HepG2 (cell line): Measurements from ENCODE around the gene ITGB8. TPM values are rescaled to one million over a fixed set of nuclear protein-coding genes. Genes with fewer than 3 reads are reported as not detected.

Source experiments
- ATAC-seq: fragments of 200-7000 bp; cut with Tn5 transposase; 3 replicates; pipeline ENCODE4 v1.9.1; 2020; ENCODE audit warnings: mild to moderate bottlenecking, moderate library complexity
- BruUV-seq: library from RNA; stranded (reverse); fragments of 400-500 nt; replicated peaks from 2 replicates; lab custom pipeline; 2021; lab: Mats Ljungman, UMichigan
- CTCF ChIA-PET: fragments of 300-600 bp; formaldehyde crosslinking; extraction: SDS; loops from one replicate; lab custom pipeline; 2021; ENCODE audit warnings: low total read pairs, inconsistent platforms, low intra/inter-chr PET ratio; lab: Yijun Ruan, JAX
- POLR2A ChIA-PET: fragments of 350-600 bp; sonication (Branson Sonifier 250); formaldehyde crosslinking; loops from one replicate; lab custom pipeline; 2020; ENCODE audit warnings: antibody characterized with exemption, inconsistent platforms; lab: Yijun Ruan, JAX
- DNase-seq: peaks from one replicate; pipeline ENCODE4 v3.0.0-alpha.2; 2015; ENCODE audit warnings: low spot score
- FAIRE-seq: peaks from 3 replicates; lab custom pipeline; 2011; peaks lifted over from hg19 to GRCh38; lab: Jason Lieb, UNC
- H2AFZ ChIP-seq: one replicate; pipeline ENCODE4 v1.6.1; 2011; ENCODE audit warnings: low read length, inconsistent platforms
- H3K27ac ChIP-seq: fragments of 300-600 bp; 3 replicates; pipeline ENCODE4 v1.8.0; 2011; ENCODE audit warnings: mixed run types, mild to moderate bottlenecking, mixed read lengths, low read length, inconsistent platforms; ENCODE audit not compliant: insufficient read depth; ENCODE audit errors: extremely low read length
- H3K27me3 ChIP-seq, 2 experiments: fragments of 200-600 bp in 1 of 2; 2 replicates in 1 of 2; 3 replicates in 1 of 2; pipeline versions ENCODE4 v1.6.0 to v1.8.0; 2011; ENCODE audit warnings: low read length in 2 of 2, mild to moderate bottlenecking in 2 of 2, moderate library complexity in 2 of 2, inconsistent platforms in 1 of 2; ENCODE audit not compliant: insufficient read depth in 2 of 2, control insufficient read depth in 1 of 2
- H3K36me3 ChIP-seq, 2 experiments: fragments of 200-600 bp in 1 of 2; replicated peaks in 1 of 2; 2 replicates in 1 of 2; 3 replicates in 1 of 2; pipeline versions ENCODE4 v1.5.1 to v1.8.0; 2011; ENCODE audit warnings: low read length in 2 of 2, inconsistent platforms in 1 of 2; ENCODE audit not compliant: insufficient read depth in 2 of 2, control insufficient read depth in 1 of 2
- H3K4me1 ChIP-seq: 2 replicates; pipeline ENCODE4 v1.5.1; 2012; ENCODE audit warnings: low read length, inconsistent platforms; ENCODE audit not compliant: insufficient read depth
- H3K4me2 ChIP-seq: 2 replicates; pipeline ENCODE4 v1.6.0; 2011; ENCODE audit warnings: low read depth, low read length, inconsistent platforms
- H3K4me3 ChIP-seq, 3 experiments: fragments of 200-600 bp in 1 of 3; sonication (generic), shearing (Covaris generic) in 1 of 3; replicated peaks in 1 of 3; 2 replicates each; pipeline ENCODE4 v1.5.1; 2011 to 2016; ENCODE audit warnings: low read length in 3 of 3, inconsistent platforms in 2 of 3, low read depth in 2 of 3, mild to moderate bottlenecking in 2 of 3, control low read depth in 1 of 3, mixed read lengths in 1 of 3; ENCODE audit not compliant: insufficient read depth in 1 of 3
- H3K79me2 ChIP-seq: one replicate; pipeline ENCODE4 v1.6.1; 2011; ENCODE audit warnings: low read length, inconsistent platforms; ENCODE audit not compliant: insufficient read depth
- H3K9ac ChIP-seq: 2 replicates; pipeline ENCODE4 v1.6.0; 2011; ENCODE audit warnings: mild to moderate bottlenecking, low read depth, low read length, inconsistent platforms; ENCODE audit not compliant: insufficient read depth
- H3K9me3 ChIP-seq: 2 replicates; pipeline ENCODE4 v1.5.1; 2012; ENCODE audit warnings: mild to moderate bottlenecking, low read length
- H4K20me1 ChIP-seq: 2 replicates; pipeline ENCODE4 v1.6.0; 2011; ENCODE audit warnings: inconsistent platforms, mild to moderate bottlenecking, low read length, moderate library complexity; ENCODE audit not compliant: insufficient read depth
- BRF2 ChIP-seq: sonication (generic); formaldehyde crosslinking; IDR thresholded peaks from 2 replicates; pipeline ENCODE4 v1.8.1; 2022; ENCODE audit warnings: mild to moderate bottlenecking, missing genetic modification reagents
- CC2D1A ChIP-seq: sonication (generic); formaldehyde crosslinking; IDR thresholded peaks from 2 replicates; pipeline ENCODE4 v1.8.1; 2023; ENCODE audit warnings: mild to moderate bottlenecking, missing genetic modification reagents
- DMAP1 ChIP-seq: IDR thresholded peaks from 2 replicates; pipeline ENCODE4 v1.6.1; 2016
- JUN ChIP-seq: sonication (generic); formaldehyde crosslinking; IDR thresholded peaks from 2 replicates; pipeline ENCODE4 v1.4.0; 2020; ENCODE audit warnings: mild to moderate bottlenecking, missing genetic modification reagents
- KDM6A ChIP-seq: IDR thresholded peaks from 2 replicates; pipeline ENCODE4 v1.6.1; 2016; ENCODE audit warnings: low read depth
- NCOA1 ChIP-seq: sonication (generic); formaldehyde crosslinking; IDR thresholded peaks from 2 replicates; pipeline ENCODE4 v1.9.0; 2021; ENCODE audit warnings: missing genetic modification reagents
- NCOA2 ChIP-seq: sonication (generic); formaldehyde crosslinking; IDR thresholded peaks from 2 replicates; pipeline ENCODE4 v1.8.0; 2022; ENCODE audit warnings: inconsistent platforms
- PCBP1 ChIP-seq: fragments of 200-400 bp; formaldehyde crosslinking; IDR thresholded peaks from 2 replicates; pipeline ENCODE4 v1.6.1; 2017; ENCODE audit warnings: mild to moderate bottlenecking, low read depth, low read length, borderline replicate concordance
- SALL1 ChIP-seq: sonication (generic); formaldehyde crosslinking; IDR thresholded peaks from 2 replicates; pipeline ENCODE4 v1.8.0; 2022; ENCODE audit warnings: mild to moderate bottlenecking, missing genetic modification reagents
- ZFP36 ChIP-seq: fragments of 150-350 bp; IDR thresholded peaks from 2 replicates; pipeline ENCODE4 v1.6.1; 2018; ENCODE audit warnings: borderline replicate concordance, low read length, low read depth; ENCODE audit not compliant: partially characterized antibody
- ZNF274 ChIP-seq: sonication (generic); formaldehyde crosslinking; IDR thresholded peaks from 2 replicates; pipeline ENCODE4 v1.5.1; 2020; ENCODE audit warnings: mild to moderate bottlenecking, missing genetic modification reagents
- ZNF816 ChIP-seq: sonication (generic); formaldehyde crosslinking; IDR thresholded peaks from 2 replicates; pipeline ENCODE4 v1.8.0; 2022; ENCODE audit warnings: missing genetic modification reagents, mild to moderate bottlenecking, borderline replicate concordance
- WGBS: methylation state at CpG from one replicate; pipeline ENCODE4 v1.1.6; 2017; ENCODE audit warnings: low lambda C conversion rate; 5-methylcytosine and 5-hydroxymethylcytosine counted together
- in situ Hi-C: cut with HindIII; loops from 2 replicates; pipeline ENCODE4 v1.10.0; 2017; ENCODE audit warnings: low pct_unique_long_range_greater_than_20kb; ENCODE audit not compliant: extremely low pct_ligation_motif_present
- intact Hi-C: fragments of 100-400 bp; cut with micrococcal nuclease; formaldehyde crosslinking; loops from one replicate; pipeline ENCODE4 v1.10.0; 2022; ENCODE audit not compliant: unreplicated experiment
- polyA plus RNA-seq, 8 experiments: library from polyadenylated mRNA; depleted of rRNA in 3 of 8; stranded (reverse) in 7 of 8; unstranded in 1 of 8; fragments of >200 nt; fragmentation: Illumina TruSeq in 4 of 8; extraction: Trizol in 4 of 8; gene quantifications; 2 replicates each; pipeline versions ENCODE4 v1.2.1 to v1.2.3, GENCODE V29; 2011 to 2016; ENCODE audit warnings: low read depth in 4 of 8, missing spikeins in 1 of 8, mixed read lengths in 1 of 8; ENCODE audit not compliant: insufficient read depth in 1 of 8
- total RNA-seq, 5 experiments: library from RNA; depleted of rRNA; stranded (reverse); fragments of >200 nt; fragmentation: Illumina TruSeq; extraction: Trizol; gene quantifications; 2 replicates each; pipeline ENCODE4 v1.2.3, GENCODE V29; 2016; ENCODE audit warnings: low read depth in 1 of 5

The ITGB8 gene
- total and polyA plus RNA-seq, 2 of the 13 experiments (the other 11 are each of a cell fraction or from before 2014, with no cell fraction given), result 0.01 TPM; not detected in 1

DNA sequence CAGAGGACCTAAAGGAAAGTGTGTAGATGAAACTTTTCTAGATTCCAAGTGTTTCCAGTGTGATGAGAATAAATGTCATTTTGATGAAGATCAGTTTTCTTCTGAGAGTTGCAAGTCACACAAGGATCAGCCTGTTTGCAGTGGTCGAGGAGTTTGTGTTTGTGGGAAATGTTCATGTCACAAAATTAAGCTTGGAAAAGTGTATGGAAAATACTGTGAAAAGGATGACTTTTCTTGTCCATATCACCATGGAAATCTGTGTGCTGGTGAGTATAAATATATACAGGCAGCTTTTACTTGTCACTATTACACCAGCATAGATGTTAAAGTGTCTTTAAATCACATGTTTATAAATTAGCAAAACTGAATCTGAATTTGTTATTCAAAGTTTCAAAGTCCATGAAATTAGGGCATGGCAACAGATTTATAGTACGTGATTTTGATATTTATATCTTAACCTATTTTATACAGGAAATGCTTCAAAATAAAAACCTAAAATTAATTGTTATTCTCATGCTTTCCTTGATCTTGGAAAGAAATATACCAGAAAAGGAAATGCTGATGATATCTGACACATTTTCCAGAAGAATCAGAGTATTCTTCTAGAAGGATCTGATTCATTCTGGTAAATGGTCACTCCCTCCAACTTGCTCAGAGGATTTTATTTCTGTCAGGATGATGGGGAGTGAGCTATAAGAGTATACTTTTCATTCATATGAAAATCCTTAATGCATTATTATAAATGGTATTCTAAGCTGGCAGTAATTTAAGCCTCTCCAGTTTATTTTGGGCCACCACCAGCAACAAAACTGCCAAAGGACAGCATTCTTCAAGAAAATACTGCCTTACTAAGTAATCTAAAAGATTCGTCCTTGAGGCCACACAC lies 71.4 kb downstream of the ITGB8 start:
- intact Hi-C loops, result loop anchor here (10.0 kb wide), 1 partner anchor 57 kb away; no protein-coding TSS in a partner anchor
- H3K4me1 ChIP-seq, result no peaks in the 10 kb centered on the region
- H3K9me3 ChIP-seq, result no peaks in the 10 kb centered on the region
- TF ChIP-seq NCOA2 (CRISPR knock-in tag), result no peak
- no peak for TF ChIP-seq PCBP1
- TF ChIP-seq ZNF816 (CRISPR knock-in tag), result no peak
- TF ChIP-seq CC2D1A, result no peak
- no peak for TF ChIP-seq DMAP1 (CRISPR knock-in tag)
- no peak for TF ChIP-seq NCOA1 (CRISPR knock-in tag)
- BruUV-seq, result no TSS peak
- FAIRE-seq (no peak), DNase-seq (no peak), ATAC-seq (no peak)
- no peaks in the 10 kb centered on the region for H4K20me1 ChIP-seq
- no peak overlapping the region for H3K4me2 ChIP-seq
- H3K9ac ChIP-seq, result no peak overlapping the region
- in situ Hi-C loops, result no loop called here
- H3K36me3 ChIP-seq, result no peaks in the 10 kb centered on the region
- CTCF ChIA-PET, result no interaction called here
- H3K79me2 ChIP-seq, result no peaks in the 10 kb centered on the region
- no peak overlapping the region for H3K4me3 ChIP-seq
- no peak overlapping the region for H2AFZ ChIP-seq
- no peaks in the 10 kb centered on the region for H3K27me3 ChIP-seq
- WGBS, result 19% methylated on average over 3 of the region's 3 CpGs
- H3K27ac ChIP-seq, result no peak overlapping the region
- POLR2A ChIA-PET, result no interaction called here

DNA sequence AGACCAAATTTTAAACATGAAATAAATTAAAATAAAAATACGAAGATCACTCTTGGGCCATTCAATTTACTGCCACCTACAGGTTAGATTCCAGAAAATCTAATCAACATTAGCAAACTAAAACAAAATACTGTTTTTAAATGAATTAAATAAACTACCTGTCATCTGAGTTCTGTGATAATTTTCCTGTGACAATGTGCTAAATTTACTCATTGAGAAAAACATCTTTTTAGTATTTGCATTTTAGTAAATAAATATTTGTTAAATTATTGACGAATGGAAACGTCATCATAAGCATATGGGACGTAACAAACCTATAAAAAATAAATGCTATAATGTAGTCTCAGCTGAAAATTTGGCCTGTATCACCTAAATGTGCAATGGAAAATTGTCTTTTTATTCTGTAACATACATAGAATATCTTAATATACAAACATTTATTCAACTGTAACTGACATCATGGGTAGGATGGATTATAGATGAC lies 72.1 kb downstream of the ITGB8 start:
- no peak for ATAC-seq
- no peaks in the 10 kb centered on the region for H3K79me2 ChIP-seq
- DNase-seq, result no peak
- H3K27ac ChIP-seq, result no peak overlapping the region
- no peaks in the 10 kb centered on the region for H4K20me1 ChIP-seq
- no peak for FAIRE-seq
- H3K4me1 ChIP-seq, result no peaks in the 10 kb centered on the region
- no peak overlapping the region for H3K4me2 ChIP-seq
- H2AFZ ChIP-seq, result no peak overlapping the region
- H3K9ac ChIP-seq, result no peak overlapping the region
- ChIA-PET POLR2A (no interaction called here), CTCF (no interaction called here)
- H3K9me3 ChIP-seq, result no peaks in the 10 kb centered on the region
- WGBS, result 11% methylated on average over 4 of the region's 4 CpGs
- H3K4me3 ChIP-seq, result no peak overlapping the region
- no peaks in the 10 kb centered on the region for H3K36me3 ChIP-seq
- H3K27me3 ChIP-seq, result no peaks in the 10 kb centered on the region
- in situ Hi-C loops, result no loop called here
- intact Hi-C loops, result loop anchor here (10.0 kb wide), 1 partner anchor 58 kb away; no protein-coding TSS in a partner anchor
- no peak for TF ChIP-seq KDM6A (CRISPR knock-in tag)
- no peak for TF ChIP-seq JUN
- TF ChIP-seq SALL1 (CRISPR knock-in tag), result no peak
- no peak for TF ChIP-seq BRF2 (CRISPR knock-in tag)
- TF ChIP-seq ZNF274, result no peak
- no peak for TF ChIP-seq ZFP36
- no TSS peak for BruUV-seq
